ENCODE data around the gene ALDH9A1. TPM values are rescaled to one million over a fixed set of nuclear protein-coding genes. Genes with fewer than 3 reads are reported as not detected.

Gene ALDH9A1
- total and polyA plus RNA-seq, 2 of the 8 experiments (the other 6 are each of a cell fraction or from before 2014, with no cell fraction given), result 57.6 to 63.8 TPM

GRCh38 chr1:165686971-165687433, 11.4 kb downstream of the ALDH9A1 start (continued):
- TF ChIP-seq CHD7 (IDR thresholded peaks at IDR 0.05; ENCODE audit: insufficient replicate concordance, low read length) (no peak), JUND (IDR thresholded peaks at IDR 0.05; ENCODE audit: low read length) (no peak), KDM1A (IDR thresholded peaks at IDR 0.05; ENCODE audit: borderline replicate concordance, low read length) (no peak), JUN (IDR thresholded peaks at IDR 0.05; ENCODE audit: low read depth, low read length) (no peak), POLR2AphosphoS5 (IDR thresholded peaks at IDR 0.05; ENCODE audit: low read depth, low read length) (no peak), RFX5 (IDR thresholded peaks at IDR 0.05; ENCODE audit: borderline replicate concordance, low read depth, low read length) (no peak), CREB1 (IDR thresholded peaks at IDR 0.05) (no peak), KDM4A (IDR thresholded peaks at IDR 0.05; ENCODE audit: low read depth, low read length, severe bottlenecking) (no peak), TCF12 (IDR thresholded peaks at IDR 0.05; ENCODE audit: low read depth, low read length) (no peak), KDM5A (IDR thresholded peaks at IDR 0.05; ENCODE audit: low read length) (no peak), RAD21 (IDR thresholded peaks at IDR 0.05 in 1 of 2, conservative IDR thresholded peaks at IDR 0.05 in 1 of 2; ENCODE audit: low read depth in 2 of 2, low read length in 2 of 2) (no peak), FOSL1 (IDR thresholded peaks at IDR 0.05; ENCODE audit: insufficient read depth, low read depth, low read length) (no peak), SRF (IDR thresholded peaks at IDR 0.05; ENCODE audit: low read depth, low read length) (no peak)

Measured in H1 (cell line).